Measurements from ENCODE around the gene PSTPIP2. TPM values are rescaled to one million over a fixed set of nuclear protein-coding genes. Genes with fewer than 3 reads are reported as not detected.

The PSTPIP2 gene
- total RNA-seq, 1 donor from 2014 or later, result 6.2 TPM

- Histone ChIP-seq H3K4me3 (no peak overlapping the region), H3K9ac (no peak overlapping the region), H3K36me3 (no peaks in the 10 kb centered on the region), H4K20me1 (ENCODE audit: low read depth) (no peaks in the 10 kb centered on the region), H3K27ac (no peak overlapping the region), H3K9me3 (ENCODE audit: low read depth) (no peaks in the 10 kb centered on the region), H3K27me3 (no peaks in the 10 kb centered on the region), H3K4me1 (no peaks in the 10 kb centered on the region), H3F3A (ENCODE audit: low read depth) (no peaks in the 10 kb centered on the region), H3K79me2 (ENCODE audit: low read depth) (no peaks in the 10 kb centered on the region), H3K4me2 (no peak overlapping the region), H2AFZ (replicated peaks) (no peak overlapping the region)
- Mint-ChIP-seq H3K36me3 (no peaks in the 10 kb centered on the region), H3K9me3 (no peaks in the 10 kb centered on the region), H3K4me3 (no peak overlapping the region), H3K27me3 (ENCODE audit: insufficient read depth, low read depth) (no peaks in the 10 kb centered on the region), H3K4me1 (no peaks in the 10 kb centered on the region), H3K27ac (no peak overlapping the region)
- no peak for DNase-seq (ENCODE audit: low spot score)
- TF ChIP-seq EZH2phosphoT487 (IDR thresholded peaks at IDR 0.05), result no peak
- no peak for TF ChIP-seq CTCF (IDR thresholded peaks at IDR 0.05)
- no peak for TF ChIP-seq EZH2 (IDR thresholded peaks at IDR 0.05)
Observed at GRCh38 chr18:46062781-46063180, 9.3 kb downstream of the PSTPIP2 start.

GRCh38 chr18:46061796-46062195, 10.3 kb downstream of the PSTPIP2 start:
- no peak overlapping the region for H3K27ac Mint-ChIP-seq
- TF ChIP-seq CTCF (IDR thresholded peaks at IDR 0.05) (no peak), EZH2phosphoT487 (IDR thresholded peaks at IDR 0.05) (no peak), EZH2 (IDR thresholded peaks at IDR 0.05) (no peak)
- H3K4me3 Mint-ChIP-seq, result no peak overlapping the region
- Histone ChIP-seq H3K4me3 (no peak overlapping the region), H3K27me3 (no peaks in the 10 kb centered on the region), H3K27ac (no peak overlapping the region), H3K9me3 (ENCODE audit: low read depth) (no peaks in the 10 kb centered on the region), H3K9ac (no peak overlapping the region), H4K20me1 (ENCODE audit: low read depth) (no peaks in the 10 kb centered on the region), H3K36me3 (no peaks in the 10 kb centered on the region), H3K79me2 (ENCODE audit: low read depth) (no peaks in the 10 kb centered on the region), H3K4me2 (no peak overlapping the region), H2AFZ (replicated peaks) (no peak overlapping the region), H3F3A (ENCODE audit: low read depth) (no peaks in the 10 kb centered on the region), H3K4me1 (no peaks in the 10 kb centered on the region)
- H3K9me3 Mint-ChIP-seq, result no peaks in the 10 kb centered on the region
- no peaks in the 10 kb centered on the region for H3K36me3 Mint-ChIP-seq
- DNase-seq (ENCODE audit: low spot score), result no peak
- H3K4me1 Mint-ChIP-seq, result no peaks in the 10 kb centered on the region
- H3K27me3 Mint-ChIP-seq (ENCODE audit: insufficient read depth, low read depth), result no peaks in the 10 kb centered on the region

- no peak overlapping the region for H3K4me3 ChIP-seq
- TF ChIP-seq EZH2phosphoT487 (IDR thresholded peaks at IDR 0.05) (no peak), CTCF (IDR thresholded peaks at IDR 0.05) (no peak), EZH2 (IDR thresholded peaks at IDR 0.05) (no peak)
- no peaks in the 10 kb centered on the region for H3K79me2 ChIP-seq (ENCODE audit: low read depth)
- no peaks in the 10 kb centered on the region for H3K36me3 ChIP-seq
- H3K9ac ChIP-seq, result no peak overlapping the region
- H3F3A ChIP-seq (ENCODE audit: low read depth), result no peaks in the 10 kb centered on the region
- no peaks in the 10 kb centered on the region for H3K27me3 Mint-ChIP-seq (ENCODE audit: insufficient read depth, low read depth)
- no peaks in the 10 kb centered on the region for H3K27me3 ChIP-seq
- H2AFZ ChIP-seq (replicated peaks), result no peak overlapping the region
- H3K4me1 ChIP-seq, result no peaks in the 10 kb centered on the region
- H3K27ac ChIP-seq, result no peak overlapping the region
- no peaks in the 10 kb centered on the region for H4K20me1 ChIP-seq (ENCODE audit: low read depth)
- H3K4me3 Mint-ChIP-seq, result no peak overlapping the region
- H3K4me2 ChIP-seq, result no peak overlapping the region
- H3K27ac Mint-ChIP-seq, result no peak overlapping the region
- H3K36me3 Mint-ChIP-seq, result no peaks in the 10 kb centered on the region
- H3K9me3 ChIP-seq (ENCODE audit: low read depth), result no peaks in the 10 kb centered on the region
- H3K9me3 Mint-ChIP-seq, result no peaks in the 10 kb centered on the region
- DNase-seq (ENCODE audit: low spot score), result no peak
- no peaks in the 10 kb centered on the region for H3K4me1 Mint-ChIP-seq
Observed at GRCh38 chr18:46061387-46061786, 10.7 kb downstream of the PSTPIP2 start.
